Measurements from ENCODE around the gene ZBTB21.

DNA sequence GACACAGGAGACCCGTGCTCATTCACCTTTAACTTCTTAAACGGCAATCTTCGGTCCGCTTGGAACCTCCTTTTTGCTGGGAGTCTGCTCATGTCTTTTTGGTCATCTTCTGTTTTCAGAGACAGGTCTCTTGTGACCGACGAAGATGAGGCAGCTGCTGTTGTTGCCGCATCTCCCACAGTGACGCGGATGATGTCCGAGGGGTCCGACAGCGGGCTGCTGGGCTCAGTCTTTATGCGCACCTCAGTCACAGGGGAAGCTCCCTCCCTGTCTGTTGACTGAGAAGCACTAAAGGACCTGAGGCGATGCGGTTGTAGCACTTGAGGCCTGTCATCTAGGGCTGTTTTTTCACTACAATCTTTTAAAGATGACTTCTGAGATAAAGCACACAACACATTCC is 17.6 kb downstream of the ZBTB21 start:
- no peak for TF ChIP-seq SMC3 (IDR thresholded peaks at IDR 0.05)
- TF ChIP-seq, protein P1, sequence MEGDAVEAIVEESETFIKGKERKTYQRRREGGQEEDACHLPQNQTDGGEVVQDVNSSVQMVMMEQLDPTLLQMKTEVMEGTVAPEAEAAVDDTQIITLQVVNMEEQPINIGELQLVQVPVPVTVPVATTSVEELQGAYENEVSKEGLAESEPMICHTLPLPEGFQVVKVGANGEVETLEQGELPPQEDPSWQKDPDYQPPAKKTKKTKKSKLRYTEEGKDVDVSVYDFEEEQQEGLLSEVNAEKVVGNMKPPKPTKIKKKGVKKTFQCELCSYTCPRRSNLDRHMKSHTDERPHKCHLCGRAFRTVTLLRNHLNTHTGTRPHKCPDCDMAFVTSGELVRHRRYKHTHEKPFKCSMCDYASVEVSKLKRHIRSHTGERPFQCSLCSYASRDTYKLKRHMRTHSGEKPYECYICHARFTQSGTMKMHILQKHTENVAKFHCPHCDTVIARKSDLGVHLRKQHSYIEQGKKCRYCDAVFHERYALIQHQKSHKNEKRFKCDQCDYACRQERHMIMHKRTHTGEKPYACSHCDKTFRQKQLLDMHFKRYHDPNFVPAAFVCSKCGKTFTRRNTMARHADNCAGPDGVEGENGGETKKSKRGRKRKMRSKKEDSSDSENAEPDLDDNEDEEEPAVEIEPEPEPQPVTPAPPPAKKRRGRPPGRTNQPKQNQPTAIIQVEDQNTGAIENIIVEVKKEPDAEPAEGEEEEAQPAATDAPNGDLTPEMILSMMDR (IDR thresholded peaks at IDR 0.05), result no peak

All from A549 (cell line).